ENCODE results near the gene SLC36A2.
A peak's percentile ranks its signal among the peaks of the same experiment; 100 is the strongest.

Gene SLC36A2

DNA sequence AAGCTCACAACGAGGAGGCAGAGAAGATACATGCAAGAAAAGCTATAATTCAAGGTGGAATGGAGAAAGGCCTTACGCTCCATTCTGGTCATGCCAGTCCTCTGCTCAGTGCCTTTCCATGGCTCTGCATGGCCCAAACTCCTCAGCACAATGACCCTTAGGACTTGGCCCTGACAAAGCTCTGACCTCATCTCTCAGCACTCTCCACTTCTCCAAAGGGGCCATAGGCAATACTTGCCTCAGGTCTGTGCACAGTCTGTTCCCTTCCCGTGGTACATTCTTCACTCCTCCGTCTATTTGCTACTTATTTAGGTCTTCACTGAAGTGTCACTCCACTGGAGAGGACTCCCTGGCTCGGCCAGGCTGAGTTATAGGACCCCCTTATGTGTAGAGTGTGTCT lies 68.5 kb downstream of the SLC36A2 start:
- Histone ChIP-seq H3K27me3 (ENCODE audit: control insufficient read depth, insufficient read depth, low read length) (no peaks in the 10 kb centered on the region), H3K9me3 (ENCODE audit: control insufficient read depth, low read length) (no peaks in the 10 kb centered on the region), H3K27ac (no peak overlapping the region), H3K36me3 (ENCODE audit: control insufficient read depth, insufficient read depth, low read length) (no peaks in the 10 kb centered on the region), H3K4me1 (peaks cover 9% of the 10 kb centered on the region), H3K4me2 (ENCODE audit: low read length) (no peak overlapping the region), H3K4me3 (ENCODE audit: low read depth, low read length) (no peak overlapping the region), H2AFZ (no peak overlapping the region), H3K9ac (no peak overlapping the region), H3K79me2 (no peaks in the 10 kb centered on the region)
- TF ChIP-seq CTCF (IDR thresholded peaks at IDR 0.05), result no peak

- no peak overlapping the region for H3K4me3 ChIP-seq (ENCODE audit: low read depth, low read length)
Observed at GRCh38 chr5:151275803-151276202, 71.6 kb downstream of the SLC36A2 start.

DNA sequence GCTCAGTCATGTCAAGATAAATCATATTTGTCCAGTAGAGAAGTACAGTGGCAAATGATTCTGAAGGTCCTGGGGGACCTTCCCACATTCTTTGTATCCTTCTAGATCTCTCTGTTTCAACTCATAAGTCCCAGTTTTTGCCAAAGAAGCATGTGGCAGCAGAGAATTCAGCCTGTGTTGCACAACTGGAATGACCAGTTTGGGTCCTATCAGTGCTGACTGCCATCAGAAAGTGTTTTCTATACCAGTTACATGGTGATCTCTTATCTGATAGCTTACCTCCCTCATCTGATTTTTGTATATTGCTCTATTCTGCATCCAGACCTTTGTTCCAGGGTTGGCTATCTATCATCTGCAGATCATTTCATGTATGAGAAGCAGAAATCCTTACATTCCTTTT lies 72.7 kb downstream of the SLC36A2 start:
- Histone ChIP-seq H3K79me2 (no peaks in the 10 kb centered on the region), H3K4me3 (ENCODE audit: low read depth, low read length) (no peak overlapping the region), H3K4me2 (ENCODE audit: low read length) (peak overlapping the region; percentile 11), H3K36me3 (ENCODE audit: control insufficient read depth, insufficient read depth, low read length) (no peaks in the 10 kb centered on the region), H3K9ac (no peak overlapping the region), H3K9me3 (ENCODE audit: control insufficient read depth, low read length) (no peaks in the 10 kb centered on the region), H3K27ac (peak overlapping the region; percentile 13), H3K4me1 (peaks cover 13% of the 10 kb centered on the region), H3K27me3 (ENCODE audit: control insufficient read depth, insufficient read depth, low read length) (no peaks in the 10 kb centered on the region), H2AFZ (no peak overlapping the region)
- TF ChIP-seq CTCF (IDR thresholded peaks at IDR 0.05), result no peak

More at GRCh38 chr5:151275803-151276202, 71.6 kb downstream of the SLC36A2 start:
- no peaks in the 10 kb centered on the region for H3K9me3 ChIP-seq (ENCODE audit: control insufficient read depth, low read length)
- H3K36me3 ChIP-seq (ENCODE audit: control insufficient read depth, insufficient read depth, low read length), result no peaks in the 10 kb centered on the region
- H3K4me1 ChIP-seq, result peaks cover 13% of the 10 kb centered on the region
- H2AFZ ChIP-seq, result no peak overlapping the region
- H3K27me3 ChIP-seq (ENCODE audit: control insufficient read depth, insufficient read depth, low read length), result no peaks in the 10 kb centered on the region
- no peak overlapping the region for H3K27ac ChIP-seq
- H3K79me2 ChIP-seq, result no peaks in the 10 kb centered on the region
- H3K4me2 ChIP-seq (ENCODE audit: low read length), result no peak overlapping the region
- H3K9ac ChIP-seq, result no peak overlapping the region
- no peak for TF ChIP-seq CTCF (IDR thresholded peaks at IDR 0.05)

DNA sequence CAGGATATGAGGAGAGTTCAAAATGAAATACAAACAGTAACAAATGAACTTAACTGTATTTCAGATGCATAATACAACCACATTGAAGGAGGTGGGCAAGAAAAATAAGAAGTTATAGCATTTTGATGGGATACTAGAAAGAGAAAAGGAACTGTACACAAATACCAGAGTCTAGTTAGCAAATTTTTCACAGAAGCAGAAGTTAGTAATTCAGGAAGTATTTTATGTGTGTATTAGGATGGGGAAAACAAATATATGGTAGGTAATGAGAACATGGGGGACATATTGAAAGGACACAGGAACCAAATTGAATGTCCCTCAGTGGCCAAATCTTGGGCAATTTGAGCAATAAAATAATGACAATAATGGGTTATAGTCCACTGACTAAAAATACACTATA lies 76.0 kb downstream of the SLC36A2 start:
- Histone ChIP-seq H3K36me3 (ENCODE audit: control insufficient read depth, insufficient read depth, low read length) (no peaks in the 10 kb centered on the region), H3K79me2 (no peaks in the 10 kb centered on the region), H3K27me3 (ENCODE audit: control insufficient read depth, insufficient read depth, low read length) (no peaks in the 10 kb centered on the region), H3K4me1 (peaks cover 26% of the 10 kb centered on the region), H2AFZ (no peak overlapping the region), H3K4me3 (ENCODE audit: low read depth, low read length) (no peak overlapping the region), H3K9me3 (ENCODE audit: control insufficient read depth, low read length) (no peaks in the 10 kb centered on the region), H3K4me2 (ENCODE audit: low read length) (no peak overlapping the region), H3K27ac (no peak overlapping the region), H3K9ac (no peak overlapping the region)
- no peak for TF ChIP-seq CTCF (IDR thresholded peaks at IDR 0.05)

- Histone ChIP-seq H3K4me2 (ENCODE audit: low read length) (no peak overlapping the region), H3K79me2 (no peaks in the 10 kb centered on the region), H3K4me1 (peaks cover 26% of the 10 kb centered on the region), H3K9me3 (ENCODE audit: control insufficient read depth, low read length) (no peaks in the 10 kb centered on the region), H3K27ac (no peak overlapping the region), H2AFZ (no peak overlapping the region), H3K4me3 (ENCODE audit: low read depth, low read length) (no peak overlapping the region), H3K9ac (no peak overlapping the region), H3K36me3 (ENCODE audit: control insufficient read depth, insufficient read depth, low read length) (no peaks in the 10 kb centered on the region), H3K27me3 (ENCODE audit: control insufficient read depth, insufficient read depth, low read length) (no peaks in the 10 kb centered on the region)
- TF ChIP-seq CTCF (IDR thresholded peaks at IDR 0.05), result no peak
Observed at GRCh38 chr5:151270599-151270998, 76.8 kb downstream of the SLC36A2 start.

Data from parathyroid adenoma (tissue), 2 donors.